Panc1 (cell line): ENCODE data around the gene FHIT. TPM values are rescaled to one million over a fixed set of nuclear protein-coding genes. Genes with fewer than 3 reads are reported as not detected.

ENCODE experiments used
- ATAC-seq: fragments of 200-7000 bp; cut with Tn5 transposase; 2 replicates; pipeline ENCODE4 v1.9.1; 2020; ENCODE audit warnings: mild to moderate bottlenecking, moderate library complexity
- BruUV-seq: library from RNA; stranded (reverse); fragments of 400-500 nt; replicated peaks from 2 replicates; lab custom pipeline; 2021; lab: Mats Ljungman, UMichigan
- CTCF ChIA-PET: fragments of 300-600 bp; sonication (Branson Sonifier 250); formaldehyde crosslinking; loops from one replicate; lab custom pipeline; 2022; ENCODE audit warnings: antibody characterized with exemption; lab: Charles Lee
- POLR2A ChIA-PET: fragments of 300-600 bp; sonication (Branson Sonifier 250); formaldehyde crosslinking; loops from one replicate; lab custom pipeline; 2022; ENCODE audit warnings: antibody characterized with exemption; lab: Charles Lee
- DNase-seq: peaks from one replicate; pipeline ENCODE4 v3.0.0-alpha.2; 2010; ENCODE audit warnings: low read depth, low spot score
- H3K27ac ChIP-seq: 2 replicates; pipeline ENCODE4 v1.5.1; 2011; ENCODE audit warnings: mild to moderate bottlenecking, low read length, inconsistent platforms
- H3K27me3 ChIP-seq: fragments of 200-500 bp; sonication (Bioruptor generic); 2 replicates; pipeline ENCODE4 v1.6.0; 2014; ENCODE audit warnings: low read length, inconsistent platforms; ENCODE audit not compliant: control insufficient read depth, insufficient read depth
- H3K36me3 ChIP-seq: fragments of 200-500 bp; sonication (Bioruptor generic); 2 replicates; pipeline ENCODE4 v1.5.1; 2014; ENCODE audit warnings: inconsistent platforms, mild to moderate bottlenecking, low read length, moderate library complexity; ENCODE audit not compliant: control insufficient read depth, insufficient read depth
- H3K4me1 ChIP-seq: 2 replicates; pipeline ENCODE4 v1.5.1; 2011; ENCODE audit warnings: inconsistent platforms, mild to moderate bottlenecking, low read length, moderate library complexity; ENCODE audit not compliant: control insufficient read depth, insufficient read depth
- H3K4me3 ChIP-seq, 2 experiments: 2 replicates each; pipeline ENCODE4 v1.5.1; 2011 to 2012; ENCODE audit warnings: low read depth in 2 of 2, low read length in 2 of 2, mild to moderate bottlenecking in 2 of 2, inconsistent platforms in 1 of 2, moderate library complexity in 1 of 2
- H3K9me3 ChIP-seq: fragments of 200-500 bp; sonication (Bioruptor generic); 2 replicates; pipeline ENCODE4 v1.5.1; 2014; ENCODE audit warnings: low read depth, mild to moderate bottlenecking, inconsistent platforms, low read length, moderate library complexity; ENCODE audit not compliant: control insufficient read depth, insufficient read depth
- CTCF ChIP-seq: fragments of 450-650 bp; IDR thresholded peaks from 2 replicates; pipeline ENCODE4 v1.5.1; 2017; ENCODE audit warnings: mild to moderate bottlenecking
- POLR2AphosphoS5 ChIP-seq: IDR thresholded peaks from 2 replicates; pipeline ENCODE4 v1.6.1; 2012; ENCODE audit warnings: mild to moderate bottlenecking, low read depth, low read length, moderate library complexity
- REST ChIP-seq, 2 experiments: IDR thresholded peaks; 2 replicates each; pipeline ENCODE4 v1.6.1; 2011 to 2012; ENCODE audit warnings: low read depth in 2 of 2, control low read depth in 1 of 2, low read length in 1 of 2, mild to moderate bottlenecking in 1 of 2, moderate library complexity in 1 of 2; ENCODE audit not compliant: insufficient read depth in 1 of 2
- SIN3A ChIP-seq: IDR thresholded peaks from 2 replicates; pipeline ENCODE4 v1.6.1; 2012; ENCODE audit warnings: low read depth, mild to moderate bottlenecking, low read length, moderate library complexity, borderline replicate concordance; ENCODE audit not compliant: insufficient read depth
- TCF7L2 ChIP-seq: IDR thresholded peaks from 2 replicates; pipeline ENCODE4 v1.6.1; 2011; ENCODE audit warnings: mild to moderate bottlenecking, low read depth, low read length, inconsistent platforms
- in situ Hi-C: cut with HindIII; loops from 2 replicates; pipeline ENCODE4 v1.10.0; 2016; ENCODE audit warnings: low sequenced_read_pairs, low pct_unique_long_range_greater_than_20kb
- intact Hi-C: fragments of 100-400 bp; cut with micrococcal nuclease; formaldehyde crosslinking; loops from one replicate; pipeline ENCODE4 v1.10.0; 2022; ENCODE audit not compliant: unreplicated experiment
- total RNA-seq: library from RNA; stranded (reverse); gene quantifications from one replicate; pipeline ENCODE4 v1.2.1, GENCODE V29; 2021; ENCODE audit not compliant: unreplicated experiment

Gene FHIT
- total RNA-seq, 1 experiment from 2014 or later = 2.2 TPM

GRCh38 chr3:60169755-60170154, 1081.5 kb downstream of the FHIT start:
- no peak for ATAC-seq
- H3K27ac ChIP-seq = no peak overlapping the region
- H3K4me3 ChIP-seq = no peak overlapping the region
- no TSS peak for BruUV-seq
- in situ Hi-C loops (no loop called here), intact Hi-C loops (no loop called here)
- no peaks in the 10 kb centered on the region for H3K4me1 ChIP-seq
- no peaks in the 10 kb centered on the region for H3K9me3 ChIP-seq
- no peak for DNase-seq
- no peaks in the 10 kb centered on the region for H3K27me3 ChIP-seq
- POLR2A ChIA-PET = no interaction called here
- no peak for TF ChIP-seq TCF7L2
- TF ChIP-seq REST (IDR thresholded peaks at IDR 0.05; ENCODE audit: insufficient read depth in 1 of 2, low read depth in 2 of 2, low read length in 1 of 2) = no peak
- no peak for TF ChIP-seq SIN3A
- TF ChIP-seq POLR2AphosphoS5 = no peak
- CTCF ChIA-PET = no interaction called here
- H3K36me3 ChIP-seq = no peaks in the 10 kb centered on the region

- BruUV-seq = no TSS peak
- POLR2A ChIA-PET = no interaction called here
- H3K36me3 ChIP-seq = no peaks in the 10 kb centered on the region
- ATAC-seq (no peak), DNase-seq (no peak)
- H3K4me1 ChIP-seq = no peaks in the 10 kb centered on the region
- TF ChIP-seq TCF7L2 (no peak), SIN3A (no peak), POLR2AphosphoS5 (no peak), CTCF (no peak), REST (IDR thresholded peaks at IDR 0.05; ENCODE audit: insufficient read depth in 1 of 2, low read depth in 2 of 2, low read length in 1 of 2) (no peak)
- H3K27me3 ChIP-seq = no peaks in the 10 kb centered on the region
- H3K9me3 ChIP-seq = no peaks in the 10 kb centered on the region
- CTCF ChIA-PET = no interaction called here
- in situ Hi-C loops = no loop called here
- H3K4me3 ChIP-seq = no peak overlapping the region
- intact Hi-C loops = no loop called here
- no peak overlapping the region for H3K27ac ChIP-seq
Measured at GRCh38 chr3:60167186-60167585, 1084.1 kb downstream of the FHIT start.
